ENCODE data around the gene ZNF536.

The ZNF536 gene

GRCh38 chr19:30570194-30570593 is 198.0 kb downstream of the ZNF536 start:
- DNase-seq, result no peak

DNA sequence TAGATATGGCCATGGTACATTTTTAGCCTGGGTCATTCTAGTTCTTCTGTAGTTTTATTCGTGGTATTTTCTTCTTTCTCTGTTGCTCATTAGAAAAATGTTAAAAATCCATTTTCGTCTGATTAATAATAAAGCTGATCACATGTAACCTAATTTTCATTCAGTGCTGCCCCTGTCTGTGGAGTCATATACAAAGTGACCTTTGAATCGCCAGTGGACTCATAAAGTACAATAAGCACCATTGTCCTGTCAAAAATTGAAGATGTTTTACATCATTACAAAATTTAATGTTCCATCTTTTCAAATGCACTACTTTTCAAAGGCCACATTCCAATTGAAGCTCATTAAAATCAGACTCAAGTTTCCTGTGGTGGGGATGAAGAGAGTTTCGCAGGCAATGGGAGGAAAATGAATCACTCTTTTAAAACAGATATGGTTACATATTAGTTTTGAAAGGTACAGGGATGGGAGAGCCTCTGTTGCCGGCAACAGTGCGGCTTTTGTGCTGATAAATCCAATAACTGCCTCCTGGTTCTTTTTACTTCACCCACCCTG is 205.4 kb downstream of the ZNF536 start:
- no peak for DNase-seq

- no peak for DNase-seq
These were observed 207.2 kb downstream of the ZNF536 start for GRCh38 chr19:30579419-30579818.

GRCh38 chr19:30580673-30581072 is 208.5 kb downstream of the ZNF536 start:
- DNase-seq, result no peak

GRCh38 chr19:30584090-30584489 is 211.9 kb downstream of the ZNF536 start:
- no peak for DNase-seq

DNA sequence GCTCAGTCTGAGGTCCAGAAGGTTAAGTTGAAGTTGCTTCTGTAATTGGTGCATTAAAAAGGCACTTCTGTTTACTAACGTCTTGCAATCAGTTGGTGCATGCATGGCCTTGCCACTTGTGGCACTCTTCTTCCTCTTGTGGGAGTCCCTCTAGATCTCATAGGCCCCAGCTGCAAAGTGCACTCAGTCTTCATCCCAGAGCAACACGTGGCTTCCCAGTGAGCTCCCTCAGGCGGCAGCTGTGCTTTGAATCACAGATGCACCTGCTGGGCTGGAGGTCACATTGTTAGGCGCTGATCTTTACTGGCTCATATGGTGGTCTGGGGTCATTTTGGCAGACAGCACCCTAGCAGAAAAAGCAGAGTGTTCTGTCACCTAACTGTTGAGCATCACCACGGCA is 215.7 kb downstream of the ZNF536 start:
- DNase-seq, result no peak

DNA sequence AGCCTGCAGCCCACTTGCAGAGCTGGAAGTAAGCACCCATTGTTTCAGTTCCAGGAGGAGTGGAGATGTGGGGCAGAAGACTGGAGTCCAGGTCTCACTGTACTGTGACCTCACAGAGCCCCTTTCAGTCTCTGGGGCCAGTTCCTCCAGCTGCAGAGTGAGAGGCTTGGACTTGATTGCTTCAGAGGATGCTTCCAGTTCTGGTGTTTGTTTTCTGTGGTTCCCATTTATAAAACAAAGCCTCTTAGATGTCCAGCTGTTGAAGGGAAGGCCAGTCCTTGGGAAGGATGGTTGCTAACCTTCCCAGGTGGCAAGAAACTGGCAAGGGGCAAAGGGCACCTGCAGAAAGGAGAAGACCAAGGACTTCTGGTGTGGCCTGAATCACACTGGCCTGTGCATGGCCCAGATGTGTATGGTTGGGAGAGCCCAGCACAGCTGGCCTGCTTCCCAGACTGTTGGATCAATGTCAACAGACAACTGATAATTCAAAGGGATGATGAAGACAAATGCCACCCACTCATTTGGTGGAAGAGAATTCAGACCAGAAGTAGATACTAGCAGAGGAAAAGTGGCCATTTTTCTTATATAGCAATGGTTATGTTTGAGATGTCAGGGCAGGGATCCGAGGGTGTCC is 218.5 kb downstream of the ZNF536 start:
- DNase-seq, result no peak

GRCh38 chr19:30593356-30593755 is 221.2 kb downstream of the ZNF536 start:
- no peak for DNase-seq

DNA sequence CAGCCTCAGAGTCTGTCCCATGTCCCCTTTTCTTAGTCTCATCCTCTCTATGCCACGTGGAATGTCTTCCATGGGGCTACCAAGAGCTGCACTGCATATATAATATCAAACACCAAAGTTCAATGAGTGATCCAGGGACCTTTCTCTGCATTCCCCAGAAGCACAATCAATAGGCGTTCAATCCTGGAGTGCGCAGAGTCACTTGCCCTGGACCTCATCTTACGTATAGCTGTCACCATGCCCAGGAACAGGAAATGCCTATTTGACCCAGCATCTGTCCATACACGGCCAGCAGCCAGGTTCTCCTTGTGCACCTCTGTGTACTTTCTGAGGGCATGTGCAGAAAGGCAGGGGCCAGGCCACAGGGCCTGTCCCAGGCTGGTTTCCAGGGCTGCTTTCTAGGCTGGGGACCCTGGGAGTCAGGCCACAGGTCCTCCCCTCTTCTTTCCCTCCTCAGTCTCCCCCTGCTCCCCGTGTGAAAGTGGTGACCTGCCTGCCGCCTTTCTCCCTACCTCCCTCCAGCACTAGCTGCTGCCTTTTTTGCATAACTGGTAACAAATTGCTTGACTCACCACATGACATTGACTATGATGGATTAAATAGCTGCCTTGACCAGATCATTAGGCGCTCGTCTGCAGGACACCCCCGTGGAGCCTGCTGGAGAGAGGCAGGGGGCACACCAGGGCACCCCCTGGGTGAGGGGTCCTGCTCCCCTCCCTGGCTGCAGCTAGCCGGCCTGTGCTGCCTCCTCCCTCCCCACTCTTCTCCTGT is 222.0 kb downstream of the ZNF536 start:
- no peak for DNase-seq

- no peak for DNase-seq
These were observed 224.1 kb downstream of the ZNF536 start for GRCh38 chr19:30596268-30596667.

- no peak for DNase-seq
These were observed 224.7 kb downstream of the ZNF536 start for GRCh38 chr19:30596813-30597399.

- DNase-seq, result no peak
These were observed 226.5 kb downstream of the ZNF536 start for GRCh38 chr19:30598688-30599087.

DNA sequence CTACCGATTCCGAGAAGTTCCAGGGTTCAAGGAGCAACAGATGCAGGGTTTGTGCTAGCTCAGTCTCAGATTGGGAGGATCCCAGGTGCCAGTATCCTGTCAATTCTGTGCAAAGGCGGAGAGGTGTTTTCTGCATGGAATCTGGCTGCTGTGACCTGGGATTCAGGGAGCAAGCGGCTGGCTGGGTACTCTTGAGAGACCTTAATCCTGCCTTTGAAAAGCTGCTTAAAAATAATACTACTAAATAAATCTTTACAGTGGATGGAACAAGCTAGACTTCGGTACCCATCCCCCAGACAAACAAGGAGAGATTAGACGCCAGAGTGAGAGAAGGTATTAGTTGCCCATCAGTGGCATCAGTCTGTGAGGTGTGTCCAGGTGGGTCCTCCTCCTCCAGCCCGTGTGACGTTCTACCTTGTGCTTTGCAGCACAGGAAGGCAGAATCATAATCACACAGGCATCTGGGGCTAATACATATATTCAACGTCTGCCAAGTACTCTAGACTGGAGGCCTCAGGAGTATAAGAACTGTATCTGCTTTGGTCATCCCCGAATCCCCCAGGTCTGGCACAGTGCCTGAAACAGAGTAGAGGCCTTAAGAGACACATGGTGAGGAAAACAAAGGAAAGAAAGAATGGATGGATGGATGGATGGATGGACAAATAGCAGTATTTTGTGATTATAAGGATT is 230.6 kb downstream of the ZNF536 start:
- no peak for DNase-seq

DNA sequence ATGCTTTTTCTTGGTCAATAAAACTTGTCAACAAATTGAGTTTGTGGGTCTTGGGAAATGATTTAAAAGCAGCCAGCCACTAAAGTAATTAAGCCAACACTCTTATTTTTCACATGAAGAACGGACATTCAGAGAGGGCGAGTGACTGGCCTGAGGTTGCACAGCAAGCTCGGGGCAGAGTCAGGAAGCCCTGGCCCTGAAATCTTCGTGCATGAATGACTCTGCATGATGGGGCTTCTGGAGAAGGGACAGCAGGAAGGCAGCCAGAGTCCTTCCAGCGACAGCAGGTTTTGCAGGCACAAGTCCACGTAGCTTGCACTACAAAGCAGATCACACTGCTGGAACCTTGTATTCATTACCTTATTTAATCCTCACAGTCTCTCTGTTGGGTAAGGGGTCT is 232.5 kb downstream of the ZNF536 start:
- no peak for DNase-seq

DNA sequence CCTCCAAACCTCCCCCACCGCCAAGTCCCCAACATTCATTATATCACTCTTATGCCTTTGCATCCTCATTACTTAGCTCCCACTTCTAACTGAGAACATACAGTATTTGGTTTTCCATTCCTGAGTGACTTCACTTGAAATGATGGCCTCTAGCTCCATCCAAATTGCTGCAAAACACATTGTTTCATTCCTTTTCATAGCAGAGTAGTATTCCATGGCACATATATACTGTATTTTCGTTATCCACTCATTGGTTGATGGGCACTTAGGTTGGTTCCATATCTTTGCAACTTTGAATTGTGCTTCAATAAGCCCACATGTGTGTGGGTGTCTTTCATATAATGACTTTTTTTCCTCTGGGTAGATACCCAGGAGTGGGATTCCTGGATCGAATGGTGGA is 233.1 kb downstream of the ZNF536 start:
- DNase-seq, result no peak

GRCh38 chr19:30606114-30607050 is 234.2 kb downstream of the ZNF536 start:
- no peak for DNase-seq

All from activated T-cell treated with anti-CD3 and anti-CD28 coated beads, Interleukin-2, amount 50 U/mL, for 48 hours (primary cell).